Measurements from ENCODE around the gene CDKN2AIPNL.

GRCh38 chr5:134451936-134452505 lies 40.3 kb upstream of the CDKN2AIPNL start:
- TF ChIP-seq CTCF (IDR thresholded peaks at IDR 0.05; ENCODE audit: borderline replicate concordance, extremely low read depth, low read length, poor library complexity, severe bottlenecking) (no peak), EZH2 (IDR thresholded peaks at IDR 0.05; ENCODE audit: borderline replicate concordance, low read depth, low read length, severe bottlenecking) (no peak)

Measured in DND-41 (cell line).